Liver (tissue), 9 donors: Measurements from ENCODE around the gene LCN2. TPM values are rescaled to one million over a fixed set of nuclear protein-coding genes. Genes with fewer than 3 reads are reported as not detected.
"Not testable (repeated sequence)": the region's sequence is repeated elsewhere in the genome, so short reads cannot be mapped to it uniquely, and the experiment has no call there.

Experiments used
- DNase-seq: peaks from one replicate; pipeline ENCODE4 v3.0.0-alpha.2; 2017; ENCODE audit warnings: low spot score
- H3K27ac ChIP-seq, 2 donors: one replicate each; pipeline ENCODE4 v1.7.0; 2013; ENCODE audit warnings: inconsistent platforms in 2 of 2, low read length in 2 of 2, control low read depth in 1 of 2, low read depth in 1 of 2, mild to moderate bottlenecking in 1 of 2
- H3K27me3 ChIP-seq, 4 donors: one replicate each; pipeline versions ENCODE4 v1.6.1 to v1.7.0; 2013; ENCODE audit warnings: low read length in 3 of 4, inconsistent platforms in 1 of 4, mild to moderate bottlenecking in 1 of 4, moderate library complexity in 1 of 4; ENCODE audit not compliant: control insufficient read depth in 4 of 4, insufficient read depth in 4 of 4
- H3K36me3 ChIP-seq, 4 donors: one replicate each; pipeline versions ENCODE4 v1.6.1 to v1.7.0; 2013; ENCODE audit warnings: low read length in 3 of 4, mild to moderate bottlenecking in 3 of 4, low read depth in 1 of 4, moderate library complexity in 1 of 4; ENCODE audit not compliant: control insufficient read depth in 4 of 4, insufficient read depth in 3 of 4
- H3K4me1 ChIP-seq, 4 donors: one replicate each; pipeline versions ENCODE4 v1.6.1 to v1.7.0; 2013; ENCODE audit warnings: low read length in 3 of 4, mild to moderate bottlenecking in 3 of 4, moderate library complexity in 1 of 4; ENCODE audit not compliant: control insufficient read depth in 4 of 4, insufficient read depth in 4 of 4
- H3K4me3 ChIP-seq, 3 donors: one replicate each; pipeline versions ENCODE4 v1.6.1 to v1.7.0; 2013; ENCODE audit warnings: low read length in 3 of 3, control low read depth in 1 of 3, low read depth in 1 of 3, mild to moderate bottlenecking in 1 of 3
- H3K9ac ChIP-seq, 2 donors: one replicate each; pipeline ENCODE4 v1.7.0; 2013; ENCODE audit warnings: low read length in 2 of 2, mild to moderate bottlenecking in 2 of 2, moderate library complexity in 2 of 2, control low read depth in 1 of 2, low read depth in 1 of 2
- H3K9me3 ChIP-seq, 4 donors: one replicate each; pipeline versions ENCODE4 v1.6.1 to v1.7.0; 2013; ENCODE audit warnings: low read length in 3 of 4; ENCODE audit not compliant: control insufficient read depth in 4 of 4
- FOXA2 ChIP-seq: IDR thresholded peaks from 2 replicates; pipeline ENCODE4 v1.6.1; 2016; ENCODE audit warnings: antibody characterized with exemption
- HNF4A ChIP-seq, 2 donors: conservative IDR thresholded peaks; 2 replicates each; pipeline ENCODE4 v1.6.1; 2016; ENCODE audit warnings: antibody characterized with exemption in 2 of 2, mild to moderate bottlenecking in 2 of 2
- MAX ChIP-seq: IDR thresholded peaks from 2 replicates; pipeline ENCODE4 v1.6.1; 2016; ENCODE audit warnings: antibody characterized with exemption
- NR2F2 ChIP-seq: IDR thresholded peaks from 2 replicates; pipeline ENCODE4 v1.6.1; 2016; ENCODE audit warnings: antibody characterized with exemption
- SP1 ChIP-seq: IDR thresholded peaks from 2 replicates; pipeline ENCODE4 v1.6.1; 2018; ENCODE audit warnings: antibody characterized with exemption, mild to moderate bottlenecking
- WGBS: extraction: QIAGEN DNeasy Blood & Tissue Kit; methylation state at CpG from one replicate; pipeline ENCODE4 v1.1.7; 2013; 5-methylcytosine and 5-hydroxymethylcytosine counted together
- polyA plus RNA-seq, 2 donors: library from polyadenylated mRNA; stranded (reverse) in 1 of 2; unstranded in 1 of 2; fragments of 200-250 nt in 1 of 2; fragments of >200 nt in 1 of 2; fragmentation: Nextera tagmentation in 1 of 2; extraction: Ambion mirVana in 1 of 2; gene quantifications; one replicate each; pipeline versions ENCODE4 v1.2.1 to v1.2.3, GENCODE V29; 2013 to 2015
- total RNA-seq, 2 donors: library from RNA; depleted of rRNA; stranded (reverse); fragments of >200 nt; gene quantifications; one replicate each; pipeline ENCODE4 v1.2.3, GENCODE V29; 2014
- donor health status: healthy.
- donor health status: healthy.
- donor health status: healthy.
- donor health status: healthy.
- donor health status: healthy.

The LCN2 gene
- total and polyA plus RNA-seq, 4 donors, result 7.0 to 64.5 (median 10.4) TPM

- peaks cover 13 to 34% (median 23%) of the 10 kb centered on the region in 4 donors for H3K4me1 ChIP-seq
- H3K9ac ChIP-seq, result peak overlapping the region; percentile 11 to 78
- H3K36me3 ChIP-seq, result peaks cover 0 to 2% (median 2%) of the 10 kb centered on the region in 4 donors
- TF ChIP-seq HNF4A (conservative IDR thresholded peaks at IDR 0.05) (no peak), FOXA2 (no peak), NR2F2 (no peak), MAX (no peak)
- H3K4me3 ChIP-seq, result peak overlapping the region; percentile 88 to 96 (median 95)
- H3K9me3 ChIP-seq, result no peaks in the 10 kb centered on the region
- H3K27me3 ChIP-seq, result no peaks in the 10 kb centered on the region
- WGBS, result 63% methylated on average over 29 of the region's 29 CpGs
- DNase-seq, result no peak
- H3K27ac ChIP-seq, result peak overlapping the region; percentile 98 to 99
These were observed 20.2 kb upstream of the LCN2 start for GRCh38 chr9:128128836-128129590.

GRCh38 chr9:128129976-128130590 lies 19.2 kb upstream of the LCN2 start:
- H3K4me1 ChIP-seq, result peaks cover 13 to 29% (median 23%) of the 10 kb centered on the region in 4 donors
- not testable (repeated sequence) for H3K4me3 ChIP-seq, DNase-seq, H3K27me3 ChIP-seq, H3K9ac ChIP-seq, H3K27ac ChIP-seq, H3K9me3 ChIP-seq, H3K36me3 ChIP-seq
- WGBS, result 29% methylated on average over 12 of the region's 12 CpGs

GRCh38 chr9:128130651-128131050 lies 18.6 kb upstream of the LCN2 start:
- not testable (repeated sequence) for H3K27me3 ChIP-seq, H3K4me3 ChIP-seq, H3K27ac ChIP-seq, DNase-seq, H3K9me3 ChIP-seq, H3K9ac ChIP-seq, H3K36me3 ChIP-seq
- 63% methylated on average over 7 of the region's 7 CpGs for WGBS
- H3K4me1 ChIP-seq, result peaks cover 10 to 24% (median 18%) of the 10 kb centered on the region in 4 donors

GRCh38 chr9:128131346-128131745 lies 17.9 kb upstream of the LCN2 start:
- H3K4me1 ChIP-seq, result peaks cover 8 to 17% (median 12%) of the 10 kb centered on the region in 4 donors
- not testable (repeated sequence) for H3K9ac ChIP-seq, H3K27ac ChIP-seq, H3K27me3 ChIP-seq, DNase-seq, H3K9me3 ChIP-seq, H3K36me3 ChIP-seq, H3K4me3 ChIP-seq
- 86% methylated on average over 8 of the region's 8 CpGs for WGBS

- WGBS, result 44% methylated on average over 8 of the region's 8 CpGs
- not testable (repeated sequence) for H3K9ac ChIP-seq, H3K4me3 ChIP-seq, DNase-seq, H3K27ac ChIP-seq, H3K9me3 ChIP-seq, H3K36me3 ChIP-seq, H3K27me3 ChIP-seq
- TF ChIP-seq SP1, result peak; percentile 25
- peaks cover 7 to 10% (median 8%) of the 10 kb centered on the region in 4 donors for H3K4me1 ChIP-seq
These were observed 17.1 kb upstream of the LCN2 start for GRCh38 chr9:128132139-128132538.

GRCh38 chr9:128135561-128135960 lies 13.7 kb upstream of the LCN2 start:
- H3K36me3 ChIP-seq, H3K4me3 ChIP-seq, H3K4me1 ChIP-seq, H3K9ac ChIP-seq, DNase-seq, H3K27ac ChIP-seq, H3K27me3 ChIP-seq, H3K9me3 ChIP-seq: not testable (repeated sequence)
- 86% methylated on average over 8 of the region's 8 CpGs for WGBS
